Right lobe of liver (tissue), 6 donors: ENCODE measurements around the gene TXNDC15. TPM values are rescaled to one million over a fixed set of nuclear protein-coding genes. Genes with fewer than 3 reads are reported as not detected.

Source experiments
- ATAC-seq, 4 donors: fragments of 200-7000 bp; cut with Tn5 transposase; one replicate each; pipeline ENCODE4 v1.9.1; 2020; ENCODE audit warnings: mild to moderate bottlenecking in 4 of 4, moderate library complexity in 4 of 4
- DNase-seq, 3 donors: peaks; one replicate each; pipeline ENCODE4 v3.0.0-alpha.2; 2020
- H3K27ac ChIP-seq, 3 donors: fragments of 200-600 bp; one replicate each; pipeline ENCODE4 v1.8.0; 2022
- H3K27me3 ChIP-seq, 2 donors: fragments of 200-600 bp; one replicate each; pipeline ENCODE4 v1.8.0; 2022
- H3K36me3 ChIP-seq, 4 donors: fragments of 200-600 bp; sonication (generic) in 1 of 4; one replicate each; pipeline versions ENCODE4 v1.5.1 to v1.8.0; 2017 to 2022; ENCODE audit warnings: control low read depth in 1 of 4
- H3K4me1 ChIP-seq, 4 donors: fragments of 200-600 bp; sonication (generic) in 1 of 4; one replicate each; pipeline versions ENCODE4 v1.5.1 to v1.8.0; 2017 to 2022; ENCODE audit warnings: control low read depth in 1 of 4
- H3K4me3 ChIP-seq, 3 donors: fragments of 200-600 bp; one replicate each; pipeline ENCODE4 v1.8.0; 2022
- H3K9me3 ChIP-seq, 4 donors: fragments of 200-600 bp; sonication (generic) in 1 of 4; one replicate each; pipeline versions ENCODE4 v1.5.1 to v1.8.0; 2017 to 2022; ENCODE audit warnings: control low read depth in 1 of 4
- POLR2A ChIP-seq: fragments of 450-650 bp; IDR thresholded peaks from one replicate; pipeline ENCODE4 v1.6.1; 2017; ENCODE audit warnings: antibody characterized with exemption, mild to moderate bottlenecking
- whole genome bisulfite sequencing: methylation state at CpG from one replicate; pipeline ENCODE4 v1.1.6; 2018; ENCODE audit warnings: low coverage, low lambda C conversion rate; ENCODE audit not compliant: insufficient coverage; ENCODE audit errors: missing lambda C conversion rate; 5-methylcytosine and 5-hydroxymethylcytosine counted together
- intact Hi-C, 2 donors: fragments of 100-400 bp; cut with DNase I; formaldehyde crosslinking; loops; one replicate each; pipeline versions ENCODE4 v1.11.2 to v1.14.1; 2022
- total RNA-seq, 6 experiments: library from RNA; depleted of rRNA in 2 of 6; stranded (reverse); fragments of >200 nt in 2 of 6; fragmentation: NEBNext Ultra II Directional in 3 of 6; extraction: Animal tissue kit (Norgen Biotek cat#: 25700) in 3 of 6; gene quantifications; one replicate each; pipeline versions ENCODE4 v1.1.0 to v1.2.4, GENCODE V29; 2016 to 2023
- TF ChIP-seq, protein P1 (sequence below), 4 donors: fragments of 200-600 bp in 3 of 4; fragments of 450-650 bp in 1 of 4; IDR thresholded peaks; one replicate each; pipeline versions ENCODE4 v1.5.1 to v1.8.0; 2016 to 2022; ENCODE audit warnings: antibody characterized with exemption in 4 of 4, mild to moderate bottlenecking in 2 of 4
- donor health status: DM: no; HTN: yes; CAD: no.
- donor health status: DM: no; HTN: no; CAD: no.
- donor health status: DM: no; HTN: no; CAD: no.
- donor health status: DM: no; HTN: yes; CAD: no.
- donor health status: DM: no; HTN: yes; CAD: no.

The TXNDC15 gene
- total RNA-seq, 6 experiments from 2014 or later: 20.8 to 30.9 (median 28.2) TPM

DNA sequence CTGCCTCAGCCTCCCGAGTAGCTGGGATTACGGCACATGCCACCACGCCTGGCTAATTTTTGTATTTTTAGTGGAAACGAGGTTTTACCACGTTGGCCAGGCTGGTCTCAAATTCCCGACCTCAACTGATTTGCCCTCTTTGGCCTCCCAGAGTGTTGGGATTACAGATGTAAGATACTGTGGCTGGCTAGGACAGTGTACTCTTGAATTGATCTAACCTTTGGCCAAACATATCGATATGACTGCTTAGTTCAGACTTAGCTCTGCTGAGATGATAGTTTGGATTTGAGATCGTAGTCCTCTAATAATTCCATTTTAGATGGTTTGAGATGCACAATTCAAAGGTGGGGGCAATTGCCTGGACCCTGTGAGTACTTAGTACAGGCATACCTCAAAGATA, 15.2 kb downstream of the TXNDC15 start:
- ATAC-seq (peak; percentile 80 to 91 (median 84)), DNase-seq (no peak)
- WGBS: 33% methylated on average over 8 of the region's 8 CpGs
- TF ChIP-seq, protein P1, sequence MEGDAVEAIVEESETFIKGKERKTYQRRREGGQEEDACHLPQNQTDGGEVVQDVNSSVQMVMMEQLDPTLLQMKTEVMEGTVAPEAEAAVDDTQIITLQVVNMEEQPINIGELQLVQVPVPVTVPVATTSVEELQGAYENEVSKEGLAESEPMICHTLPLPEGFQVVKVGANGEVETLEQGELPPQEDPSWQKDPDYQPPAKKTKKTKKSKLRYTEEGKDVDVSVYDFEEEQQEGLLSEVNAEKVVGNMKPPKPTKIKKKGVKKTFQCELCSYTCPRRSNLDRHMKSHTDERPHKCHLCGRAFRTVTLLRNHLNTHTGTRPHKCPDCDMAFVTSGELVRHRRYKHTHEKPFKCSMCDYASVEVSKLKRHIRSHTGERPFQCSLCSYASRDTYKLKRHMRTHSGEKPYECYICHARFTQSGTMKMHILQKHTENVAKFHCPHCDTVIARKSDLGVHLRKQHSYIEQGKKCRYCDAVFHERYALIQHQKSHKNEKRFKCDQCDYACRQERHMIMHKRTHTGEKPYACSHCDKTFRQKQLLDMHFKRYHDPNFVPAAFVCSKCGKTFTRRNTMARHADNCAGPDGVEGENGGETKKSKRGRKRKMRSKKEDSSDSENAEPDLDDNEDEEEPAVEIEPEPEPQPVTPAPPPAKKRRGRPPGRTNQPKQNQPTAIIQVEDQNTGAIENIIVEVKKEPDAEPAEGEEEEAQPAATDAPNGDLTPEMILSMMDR (IDR thresholded peaks at IDR 0.05): no peak
- TF ChIP-seq POLR2A: no peak
- Histone ChIP-seq H3K27ac (no peak overlapping the region), H3K4me1 (peaks cover 0 to 8% (median 0%) of the 10 kb centered on the region in 4 donors), H3K27me3 (no peaks in the 10 kb centered on the region), H3K36me3 (peaks cover 0 to 3% (median 0%) of the 10 kb centered on the region in 4 donors), H3K9me3 (no peaks in the 10 kb centered on the region), H3K4me3 (no peak overlapping the region)
- intact Hi-C loops: no loop called here

DNA sequence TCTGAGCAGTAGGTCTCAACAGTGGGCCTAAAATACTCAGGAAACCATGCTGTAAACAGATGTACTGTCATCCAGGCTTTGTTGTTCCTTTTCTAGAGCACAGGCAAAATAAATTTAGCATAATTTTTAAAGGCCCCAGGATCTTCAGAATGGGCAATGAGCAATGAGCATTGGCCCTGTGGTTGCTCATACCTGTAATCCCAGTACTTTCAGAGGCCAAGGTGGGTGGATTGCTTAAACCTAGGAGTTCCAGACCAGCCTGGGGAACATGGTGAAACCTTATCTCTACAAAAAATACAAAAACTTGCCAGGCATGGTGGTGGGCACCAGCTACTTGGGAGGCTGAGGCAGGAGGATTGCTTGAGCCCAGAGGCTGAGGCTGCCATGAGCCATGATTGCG, 17.3 kb downstream of the TXNDC15 start:
- ATAC-seq (no peak), DNase-seq (no peak)
- H3K36me3 ChIP-seq: peaks cover 0 to 9% (median 0%) of the 10 kb centered on the region in 4 donors
- no peak overlapping the region for H3K27ac ChIP-seq
- no peak overlapping the region for H3K4me3 ChIP-seq
- no peaks in the 10 kb centered on the region for H3K9me3 ChIP-seq
- peaks cover 0 to 8% (median 0%) of the 10 kb centered on the region in 4 donors for H3K4me1 ChIP-seq
- intact Hi-C loops: no loop called here
- WGBS: 100% methylated on average over 1 of the region's 1 CpG
- H3K27me3 ChIP-seq: no peaks in the 10 kb centered on the region
- no peak for TF ChIP-seq POLR2A
- TF ChIP-seq, protein P1 (IDR thresholded peaks at IDR 0.05): no peak

GRCh38 chr5:134892282-134892681, 18.1 kb downstream of the TXNDC15 start:
- Histone ChIP-seq H3K36me3 (peaks cover 0 to 9% (median 0%) of the 10 kb centered on the region in 4 donors), H3K9me3 (no peaks in the 10 kb centered on the region), H3K4me1 (peaks cover 0 to 8% (median 0%) of the 10 kb centered on the region in 4 donors), H3K27me3 (no peaks in the 10 kb centered on the region), H3K27ac (no peak overlapping the region), H3K4me3 (no peak overlapping the region)
- no peak for ATAC-seq
- intact Hi-C loops: no loop called here
- DNase-seq: no peak
- WGBS: 100% methylated on average over 2 of the region's 3 CpGs
- no peak for TF ChIP-seq POLR2A
- TF ChIP-seq, protein P1 (IDR thresholded peaks at IDR 0.05): no peak

- TF ChIP-seq POLR2A: no peak
- TF ChIP-seq, protein P1 (IDR thresholded peaks at IDR 0.05): no peak
- Histone ChIP-seq H3K27me3 (no peaks in the 10 kb centered on the region), H3K9me3 (no peaks in the 10 kb centered on the region), H3K36me3 (peaks cover 0 to 9% (median 0%) of the 10 kb centered on the region in 4 donors), H3K4me1 (peaks cover 0 to 8% (median 0%) of the 10 kb centered on the region in 4 donors), H3K4me3 (no peak overlapping the region), H3K27ac (no peak overlapping the region)
- intact Hi-C loops: no loop called here
- no peak for DNase-seq
- ATAC-seq: no peak
- 86% methylated on average over 2 of the region's 2 CpGs for WGBS
Measured at GRCh38 chr5:134892926-134893325, 18.8 kb downstream of the TXNDC15 start.
